Keratinocyte (primary cell): ENCODE results near the gene CTNND2.

Source experiments
- EZH2 ChIP-seq: IDR thresholded peaks from one replicate; pipeline ENCODE4 v1.6.1; 2012; ENCODE audit warnings: inconsistent platforms, mild to moderate bottlenecking, low read length, moderate library complexity
- TF ChIP-seq, protein P1 (sequence below), 3 experiments: IDR thresholded peaks in 1 of 3; conservative IDR thresholded peaks in 1 of 3; optimal IDR thresholded peaks in 1 of 3; 2 replicates in 2 of 3; 3 replicates in 1 of 3; pipeline versions ENCODE3 to v1.5.1; 2011; ENCODE audit warnings: low read length in 3 of 3, mild to moderate bottlenecking in 3 of 3, moderate library complexity in 2 of 3, control low read depth in 1 of 3, inconsistent platforms in 1 of 3; ENCODE audit not compliant: insufficient read depth in 2 of 3; ENCODE audit errors: extremely low read depth in 1 of 3

DNA sequence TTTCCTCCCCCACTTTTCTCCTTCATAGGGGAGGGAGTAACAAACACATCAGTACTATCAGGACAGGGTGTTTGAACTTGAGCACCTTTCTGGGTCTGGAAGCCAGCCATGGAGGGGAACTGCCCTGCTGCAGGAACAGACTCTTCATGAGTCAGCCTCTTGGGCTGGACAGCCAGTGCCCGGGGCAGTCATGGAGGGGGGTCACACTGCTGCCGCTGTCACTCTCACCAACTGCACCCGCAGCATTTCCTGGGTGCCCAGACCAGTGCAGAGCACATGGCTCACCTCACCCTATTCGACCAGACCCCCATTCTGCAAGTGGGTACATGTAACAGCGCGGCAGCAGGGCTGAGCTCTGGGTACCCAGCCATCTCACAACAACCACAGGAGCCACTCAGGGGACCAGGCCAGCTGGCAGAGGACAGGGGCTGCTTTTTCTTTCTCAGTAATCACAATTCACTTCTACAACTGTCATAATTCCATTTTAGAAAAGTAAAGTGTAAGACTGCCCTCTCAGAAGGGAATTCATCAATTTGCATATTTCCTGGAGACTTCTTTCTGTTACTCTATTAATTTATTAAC is 118.4 kb downstream of the CTNND2 start:
- TF ChIP-seq, protein P1, sequence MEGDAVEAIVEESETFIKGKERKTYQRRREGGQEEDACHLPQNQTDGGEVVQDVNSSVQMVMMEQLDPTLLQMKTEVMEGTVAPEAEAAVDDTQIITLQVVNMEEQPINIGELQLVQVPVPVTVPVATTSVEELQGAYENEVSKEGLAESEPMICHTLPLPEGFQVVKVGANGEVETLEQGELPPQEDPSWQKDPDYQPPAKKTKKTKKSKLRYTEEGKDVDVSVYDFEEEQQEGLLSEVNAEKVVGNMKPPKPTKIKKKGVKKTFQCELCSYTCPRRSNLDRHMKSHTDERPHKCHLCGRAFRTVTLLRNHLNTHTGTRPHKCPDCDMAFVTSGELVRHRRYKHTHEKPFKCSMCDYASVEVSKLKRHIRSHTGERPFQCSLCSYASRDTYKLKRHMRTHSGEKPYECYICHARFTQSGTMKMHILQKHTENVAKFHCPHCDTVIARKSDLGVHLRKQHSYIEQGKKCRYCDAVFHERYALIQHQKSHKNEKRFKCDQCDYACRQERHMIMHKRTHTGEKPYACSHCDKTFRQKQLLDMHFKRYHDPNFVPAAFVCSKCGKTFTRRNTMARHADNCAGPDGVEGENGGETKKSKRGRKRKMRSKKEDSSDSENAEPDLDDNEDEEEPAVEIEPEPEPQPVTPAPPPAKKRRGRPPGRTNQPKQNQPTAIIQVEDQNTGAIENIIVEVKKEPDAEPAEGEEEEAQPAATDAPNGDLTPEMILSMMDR (optimal IDR thresholded peaks at IDR 0.05 in 1 of 3, IDR thresholded peaks at IDR 0.05 in 1 of 3, conservative IDR thresholded peaks at IDR 0.05 in 1 of 3; ENCODE audit: extremely low read depth in 1 of 3, insufficient read depth in 2 of 3, low read length in 3 of 3): no peak
- no peak for TF ChIP-seq EZH2
